A549 treated with CpdA at 1 μM for 4 hours (cell line): Measurements from ENCODE around the gene SHBG. TPM values are rescaled to one million over a fixed set of nuclear protein-coding genes. Genes with fewer than 3 reads are reported as not detected.

ENCODE experiments used
- total RNA-seq: library from RNA; stranded (reverse); fragments of 200-300 nt; extraction: Qiagen RNA extraction; gene quantifications from 5 replicates; pipeline ENCODE4 v1.2.3, GENCODE V29; 2022; ENCODE audit warnings: low read depth

The SHBG gene, protein sequence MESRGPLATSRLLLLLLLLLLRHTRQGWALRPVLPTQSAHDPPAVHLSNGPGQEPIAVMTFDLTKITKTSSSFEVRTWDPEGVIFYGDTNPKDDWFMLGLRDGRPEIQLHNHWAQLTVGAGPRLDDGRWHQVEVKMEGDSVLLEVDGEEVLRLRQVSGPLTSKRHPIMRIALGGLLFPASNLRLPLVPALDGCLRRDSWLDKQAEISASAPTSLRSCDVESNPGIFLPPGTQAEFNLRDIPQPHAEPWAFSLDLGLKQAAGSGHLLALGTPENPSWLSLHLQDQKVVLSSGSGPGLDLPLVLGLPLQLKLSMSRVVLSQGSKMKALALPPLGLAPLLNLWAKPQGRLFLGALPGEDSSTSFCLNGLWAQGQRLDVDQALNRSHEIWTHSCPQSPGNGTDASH
- 0.68 to 1.0 TPM (median 0.73 TPM) in 5 replicates for total RNA-seq

DNA sequence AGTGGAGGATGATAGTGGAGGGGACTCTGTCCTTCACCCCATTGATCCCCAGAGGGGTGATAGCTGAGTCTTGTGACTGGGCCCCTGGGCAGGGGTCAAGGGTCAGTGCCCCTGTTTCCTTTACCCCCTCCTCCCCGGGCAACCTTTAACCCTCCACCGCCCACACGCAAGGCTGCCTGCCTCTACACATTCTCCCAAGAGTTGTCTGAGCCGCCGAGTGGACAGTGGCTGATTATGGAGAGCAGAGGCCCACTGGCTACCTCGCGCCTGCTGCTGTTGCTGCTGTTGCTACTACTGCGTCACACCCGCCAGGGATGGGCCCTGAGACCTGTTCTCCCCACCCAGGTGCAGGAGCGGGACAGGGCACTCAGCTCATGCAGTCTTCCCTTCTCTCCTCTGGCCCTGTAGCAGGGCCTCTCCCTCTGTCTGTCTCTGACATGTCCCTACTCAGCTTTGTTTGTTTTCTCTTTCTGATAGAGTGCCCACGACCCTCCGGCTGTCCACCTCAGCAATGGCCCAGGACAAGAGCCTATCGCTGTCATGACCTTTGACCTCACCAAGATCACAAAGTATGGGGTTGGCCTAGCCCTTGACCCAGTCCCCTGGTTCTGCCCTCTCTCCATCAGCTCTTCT, at the start of gene SHBG:
Gene SHBG, plus strand, starts transcription at position 197 of the 633 bp plus-strand sequence. Its CDS starts 38 bp downstream, at position 235.

DNA sequence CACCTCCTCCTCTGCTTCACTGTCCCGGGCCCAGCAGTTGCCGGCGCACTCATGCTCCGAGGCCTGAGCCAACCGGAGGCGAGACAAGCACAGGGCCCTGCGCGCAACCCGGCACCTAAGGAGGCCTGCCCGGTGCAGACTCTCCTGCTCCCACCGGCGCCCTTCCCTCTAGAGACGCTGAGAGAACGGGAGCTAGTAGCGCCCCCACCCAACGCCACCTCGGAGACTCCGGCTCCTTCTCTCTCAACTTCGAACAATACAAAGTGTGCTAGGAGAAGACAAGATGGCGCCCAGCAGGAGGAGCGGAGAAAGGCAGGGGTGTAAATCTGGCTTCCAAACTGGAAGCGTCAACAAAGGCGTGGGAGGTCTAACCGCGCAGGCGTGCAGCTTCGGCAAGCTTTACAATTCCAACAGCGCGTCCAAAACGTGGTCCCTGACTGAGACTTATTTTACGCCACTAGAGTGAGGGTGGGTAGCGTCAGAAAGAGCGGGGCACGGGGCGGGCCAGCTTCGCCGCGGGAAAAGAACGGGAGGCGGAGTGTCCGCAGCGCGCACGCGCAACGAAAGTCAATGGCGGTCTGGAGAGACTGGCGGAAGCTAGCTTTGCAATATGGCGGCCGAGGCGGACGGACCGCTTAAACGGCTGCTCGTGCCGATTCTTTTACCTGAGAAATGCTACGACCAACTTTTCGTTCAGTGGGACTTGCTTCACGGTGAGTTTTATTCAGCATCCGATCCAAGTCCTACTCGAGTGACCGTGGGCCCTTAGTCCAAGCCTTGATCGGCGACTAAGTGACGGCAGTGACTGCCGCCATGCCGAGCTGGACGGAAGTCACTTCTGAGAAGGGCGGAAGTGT, 46.5 kb upstream of the SHBG start, which contains the start of gene MPDU1:
Gene MPDU1, plus strand, starts transcription at position 600 of the 857 bp plus-strand sequence. Its CDS starts 11 bp downstream, at position 611.

DNA sequence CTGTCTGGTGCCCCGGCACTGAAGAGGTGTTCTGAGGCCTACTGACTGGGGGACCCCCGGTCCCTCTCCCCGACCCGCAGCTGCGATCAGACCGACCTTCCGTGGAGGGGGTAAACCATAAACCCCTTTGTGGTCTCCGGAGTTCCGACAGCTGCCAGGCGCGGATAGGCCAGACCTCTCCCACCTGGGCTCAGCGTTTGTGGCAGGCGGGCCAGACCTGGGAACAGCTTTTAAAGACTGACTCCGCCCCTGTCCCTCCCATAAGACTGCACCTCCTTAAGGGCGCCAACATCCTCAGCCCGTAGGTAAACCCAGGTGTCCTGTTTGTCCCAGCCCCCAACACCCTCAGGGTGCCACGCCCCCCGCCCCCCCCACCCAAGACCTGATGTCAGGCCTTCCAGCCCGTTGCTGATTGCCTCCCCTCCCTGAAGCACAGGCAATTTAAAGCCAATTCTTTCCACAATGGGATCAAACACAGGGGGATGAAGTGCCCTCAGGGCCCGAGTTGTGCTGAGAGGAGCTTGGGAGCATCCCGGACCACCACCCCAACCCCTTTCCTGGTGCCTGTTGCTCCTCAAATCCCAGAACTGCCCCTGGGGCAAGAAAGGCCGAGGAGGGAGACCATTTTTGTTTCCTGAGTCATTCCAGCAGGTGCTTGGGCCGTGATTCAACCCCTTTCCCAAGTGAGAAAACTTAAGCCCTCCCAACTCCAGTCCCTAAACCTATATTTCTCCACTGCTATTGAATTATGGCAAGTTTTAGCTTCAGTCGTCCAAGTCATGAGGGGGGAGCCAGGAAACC, 39.8 kb upstream of the SHBG start, which contains the start of gene SOX15:
Gene SOX15, minus strand, starts transcription at position 204 of the 801 bp plus-strand sequence. CDS start 418 bp downstream, outside the sequence.

DNA sequence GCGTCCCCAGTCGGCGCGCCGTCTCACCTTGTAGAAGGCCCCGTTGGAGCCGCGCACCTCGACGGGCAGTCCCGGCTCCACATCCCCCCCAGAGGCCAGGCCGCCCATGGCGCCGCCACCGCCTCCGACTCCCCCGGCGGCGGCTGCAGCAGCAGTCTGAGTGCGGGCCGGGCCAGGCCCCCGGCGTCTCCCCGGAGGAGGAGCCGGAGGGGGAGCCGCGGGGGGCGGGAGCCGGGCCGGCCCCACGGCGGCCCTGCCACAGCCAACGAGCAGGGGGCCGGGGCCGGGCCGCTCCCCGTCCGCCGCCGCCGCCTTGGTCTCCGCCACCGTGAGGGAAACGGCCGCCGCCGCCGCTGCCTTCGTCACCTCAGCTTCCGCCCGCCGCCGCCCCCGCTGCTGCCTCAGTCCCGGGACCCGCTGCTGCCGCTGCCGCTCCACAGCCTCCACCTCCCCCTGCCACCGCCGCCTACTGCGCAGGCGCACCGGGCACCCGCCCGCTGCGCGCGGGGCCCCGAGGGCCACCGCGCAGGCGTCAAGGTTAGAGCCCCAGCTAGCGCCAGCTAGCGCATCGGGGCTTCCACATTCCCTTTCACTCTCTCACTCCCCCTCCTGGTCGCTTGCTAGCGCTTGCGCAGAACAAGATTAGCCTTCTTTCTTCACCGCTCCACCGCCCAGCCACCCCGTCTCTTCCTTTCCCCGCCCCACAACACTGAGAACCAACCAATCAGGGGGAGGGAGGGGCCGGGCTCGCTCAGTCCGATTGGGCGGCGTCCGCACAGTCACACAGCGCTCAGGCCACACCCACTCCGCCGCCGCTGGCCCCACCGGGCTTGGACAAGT, 15.3 kb upstream of the SHBG start, which contains the start of gene FXR2:
Gene FXR2, minus strand, starts transcription at position 473 of the 840 bp plus-strand sequence. Its CDS starts 365 bp downstream, at position 108.

DNA sequence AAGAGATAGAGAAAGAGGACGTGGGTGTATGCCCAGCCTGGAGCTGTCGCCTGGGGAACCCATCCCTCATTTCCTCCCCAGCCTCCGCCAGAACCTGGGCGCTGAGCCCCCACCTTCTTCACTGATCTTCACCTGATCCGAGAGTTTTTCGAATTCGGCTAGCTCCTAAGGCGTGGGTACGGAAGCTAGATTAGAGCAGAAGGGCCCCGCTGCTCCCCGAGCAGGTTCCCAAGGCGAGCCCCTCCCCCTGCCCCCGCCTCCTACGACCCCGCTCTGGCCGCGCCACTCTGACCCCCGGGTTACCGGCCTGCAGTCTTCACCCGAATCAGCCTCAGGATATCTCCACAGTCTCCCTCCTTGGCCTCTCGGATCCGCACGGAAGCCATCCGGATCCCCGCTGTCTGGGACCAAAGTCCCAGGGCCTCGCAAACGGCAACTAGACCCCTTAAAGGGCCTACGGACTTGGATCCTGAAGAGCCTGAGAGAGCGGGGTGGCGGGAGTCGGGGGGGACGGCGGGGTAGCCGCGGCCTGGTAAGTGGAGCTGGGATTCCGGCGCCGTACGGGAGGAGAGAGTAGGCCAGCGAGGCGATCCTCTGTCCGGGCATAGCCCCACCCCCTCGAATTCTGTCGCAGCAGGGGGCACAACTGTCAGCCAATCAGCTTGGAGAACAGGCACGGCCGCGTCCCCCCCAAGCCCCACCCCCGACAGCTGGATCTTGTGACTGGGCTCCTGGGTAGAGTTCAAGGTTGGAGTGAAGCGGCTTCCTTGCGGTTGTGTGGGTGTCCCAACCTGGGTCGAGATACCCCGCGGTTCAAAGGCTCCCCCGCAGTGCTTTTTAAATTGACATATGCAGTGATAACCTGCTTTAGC, 2.4 kb upstream of the SHBG start, which contains the start of gene SAT2:
Gene SAT2, minus strand, starts transcription at position 572 of the 872 bp plus-strand sequence. Its CDS starts 186 bp downstream, at position 386.

DNA sequence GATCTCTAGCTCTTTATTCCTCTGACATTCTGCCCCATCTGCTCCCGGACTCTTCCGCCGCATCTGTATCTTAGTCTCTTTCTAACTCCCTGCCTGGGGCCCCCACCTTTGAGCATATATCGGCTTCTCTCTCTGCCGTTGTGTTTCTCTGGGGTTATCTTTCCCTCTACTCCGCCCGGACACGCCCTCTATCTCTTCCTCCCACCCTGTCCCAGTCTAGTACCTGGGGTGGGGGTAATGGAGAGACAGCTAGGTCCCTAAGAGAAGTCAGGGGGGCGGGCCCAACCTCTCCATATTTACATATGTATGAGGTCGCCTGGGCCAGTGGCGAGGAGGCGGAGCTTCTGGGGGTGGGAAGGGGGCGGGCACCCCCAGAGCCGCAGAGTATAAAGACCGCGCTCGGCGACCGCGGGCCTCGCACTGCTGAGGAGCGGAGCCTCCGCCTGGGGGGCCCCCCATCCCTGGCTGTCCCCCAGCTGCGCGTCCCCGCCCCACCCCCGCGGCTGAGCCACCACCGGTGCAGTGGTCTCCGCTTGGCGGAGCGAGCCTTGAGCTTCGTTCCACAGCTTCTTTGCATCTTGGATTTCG, 20.7 kb downstream of the SHBG start, which contains the start of gene ATP1B2:
Gene ATP1B2, plus strand, starts transcription at position 418 of the 588 bp plus-strand sequence. CDS start 593 bp downstream, outside the sequence.

Other genes starting within 250 kb of the SHBG start
- 1.5 to 2.4 TPM (median 1.8 TPM) in 5 replicates for gene TNK1, start 249.0 kb upstream of the SHBG start, total RNA-seq
- gene PLSCR3, start 235.6 kb upstream of the SHBG start, total RNA-seq = 36.7 to 43.5 TPM (median 37.7 TPM) in 5 replicates
- gene TMEM256, start 226.0 kb upstream of the SHBG start, total RNA-seq = 181 to 224 TPM (median 197 TPM) in 5 replicates
- 14.2 to 20.2 TPM (median 17.0 TPM) in 5 replicates for gene NLGN2, start 222.3 kb upstream of the SHBG start, total RNA-seq
- gene SPEM1, start 209.8 kb upstream of the SHBG start, total RNA-seq = 0.09 TPM in 1 of 5 replicates, not detected in the others
- gene SPEM2, start 204.5 kb upstream of the SHBG start, total RNA-seq = 0.10 to 0.14 TPM in 2 of 5 replicates, not detected in the others
- 0.01 to 0.04 TPM in 2 of 5 replicates, not detected in the others for gene SPEM3, start 201.3 kb upstream of the SHBG start, total RNA-seq
- 9.6 to 14.5 TPM (median 13.1 TPM) in 5 replicates for gene TMEM102, start 194.7 kb upstream of the SHBG start, total RNA-seq
- gene FGF11, start 190.6 kb upstream of the SHBG start, total RNA-seq = 0.99 to 1.4 TPM (median 1.4 TPM) in 5 replicates
- 4.7 to 7.6 TPM (median 7.2 TPM) in 5 replicates for gene CHRNB1, start 185.1 kb upstream of the SHBG start, total RNA-seq
- gene ZBTB4, start 150.5 kb upstream of the SHBG start, total RNA-seq = 20.0 to 25.5 TPM (median 23.1 TPM) in 5 replicates
- not detected in 5 replicates for gene SLC35G6, start 148.7 kb upstream of the SHBG start, total RNA-seq
- 74.3 to 88.3 TPM (median 80.0 TPM) in 5 replicates for gene POLR2A, start 145.8 kb upstream of the SHBG start, total RNA-seq
- 9.6 to 13.5 TPM (median 10.4 TPM) in 5 replicates for gene TNFSF12, start 81.1 kb upstream of the SHBG start, total RNA-seq
- 0.61 to 1.9 TPM (median 1.3 TPM) in 5 replicates for gene TNFSF13, start 71.4 kb upstream of the SHBG start, total RNA-seq
- 94.4 to 114 TPM (median 102 TPM) in 5 replicates for gene SENP3, start 68.2 kb upstream of the SHBG start, total RNA-seq
- 34.0 to 42.9 TPM (median 36.5 TPM) in 5 replicates for gene CD68, start 50.5 kb upstream of the SHBG start, total RNA-seq
- 116 to 133 TPM (median 120 TPM) in 5 replicates for gene MPDU1, start 46.3 kb upstream of the SHBG start, total RNA-seq
- gene SOX15, start 40.0 kb upstream of the SHBG start, total RNA-seq = 0.22 to 0.72 TPM (median 0.37 TPM) in 5 replicates
- 54.7 to 68.2 TPM (median 61.0 TPM) in 5 replicates for gene FXR2, start 15.2 kb upstream of the SHBG start, total RNA-seq
- 81.2 to 99.2 TPM (median 91.7 TPM) in 5 replicates for gene SAT2, start 2.3 kb upstream of the SHBG start, total RNA-seq
- gene ATP1B2, start 20.8 kb downstream of the SHBG start, total RNA-seq = 0.16 to 0.33 TPM (median 0.26 TPM) in 4 of 5 replicates, not detected in the other
- 48.7 to 61.6 TPM (median 55.2 TPM) in 5 replicates for gene TP53, start 57.4 kb downstream of the SHBG start, total RNA-seq
- 33.9 to 50.3 TPM (median 47.7 TPM) in 5 replicates for gene WRAP53, start 58.3 kb downstream of the SHBG start, total RNA-seq
- 1.0 to 1.7 TPM (median 1.4 TPM) in 5 replicates for gene EFNB3, start 75.1 kb downstream of the SHBG start, total RNA-seq
- 0.01 to 0.03 TPM in 2 of 5 replicates, not detected in the others for gene DNAH2, start 87.6 kb downstream of the SHBG start, total RNA-seq
- 13.8 to 23.8 TPM (median 15.1 TPM) in 5 replicates for gene KDM6B, start 204.1 kb downstream of the SHBG start, total RNA-seq
- gene TMEM88, start 224.9 kb downstream of the SHBG start, total RNA-seq = 0.48 to 1.1 TPM (median 0.79 TPM) in 5 replicates
- 179 to 238 TPM (median 208 TPM) in 5 replicates for gene NAA38, start 227.4 kb downstream of the SHBG start, total RNA-seq
- gene CYB5D1, start 227.9 kb downstream of the SHBG start, total RNA-seq = 21.3 to 23.4 TPM (median 22.7 TPM) in 5 replicates